ENCODE results near the gene SREBF1. TPM values are rescaled to one million over a fixed set of nuclear protein-coding genes. Genes with fewer than 3 reads are reported as not detected.
A peak's percentile ranks its signal among the peaks of the same experiment; 100 is the strongest.

The SREBF1 gene
- total and polyA plus RNA-seq, 2 of the 8 experiments (the other 6 are each of a cell fraction or from before 2014, with no cell fraction given): 28.6 to 70.8 TPM

DNA sequence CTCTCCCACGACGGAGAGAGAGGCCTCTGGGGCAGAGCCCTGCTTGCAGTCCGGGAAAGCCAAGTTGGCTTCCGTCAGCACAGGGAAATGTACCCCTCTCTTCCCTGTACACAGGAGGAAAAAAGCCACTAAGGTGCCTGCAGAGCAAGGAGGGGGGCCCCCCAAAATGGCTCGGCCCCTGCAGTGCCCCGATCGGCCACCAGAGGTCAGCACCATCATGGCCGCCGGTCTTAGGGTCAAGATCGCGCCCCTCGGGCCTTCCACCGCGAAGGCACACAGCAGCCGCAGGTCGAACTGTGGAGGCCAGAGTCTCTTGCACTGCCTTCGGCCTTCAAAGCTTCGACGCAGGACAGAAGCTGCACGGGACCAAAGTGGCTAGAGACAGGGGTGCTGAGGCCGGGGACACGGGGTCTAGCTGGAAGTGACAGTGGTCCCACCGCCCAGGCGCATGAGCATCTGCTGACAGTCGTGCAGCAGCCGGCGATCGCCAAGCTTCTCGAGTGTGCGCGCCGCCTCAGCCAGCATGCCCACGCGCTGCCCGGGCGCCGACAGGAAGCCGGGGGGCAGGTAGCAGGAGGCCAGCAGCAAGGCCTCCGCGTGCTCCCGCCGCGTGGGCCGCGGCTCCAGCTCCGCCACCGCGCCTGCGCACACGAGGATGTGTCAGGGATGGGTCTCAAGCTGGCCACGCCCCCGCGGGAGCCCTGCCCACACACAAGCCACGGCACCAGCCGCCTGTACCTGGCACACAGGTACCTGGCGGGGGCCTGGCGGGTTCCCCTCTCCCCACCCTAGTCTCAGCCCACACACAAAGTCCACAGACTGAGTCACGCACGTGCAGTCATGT, 24.4 kb downstream of the SREBF1 start (continued):
- TF ChIP-seq, protein P1, sequence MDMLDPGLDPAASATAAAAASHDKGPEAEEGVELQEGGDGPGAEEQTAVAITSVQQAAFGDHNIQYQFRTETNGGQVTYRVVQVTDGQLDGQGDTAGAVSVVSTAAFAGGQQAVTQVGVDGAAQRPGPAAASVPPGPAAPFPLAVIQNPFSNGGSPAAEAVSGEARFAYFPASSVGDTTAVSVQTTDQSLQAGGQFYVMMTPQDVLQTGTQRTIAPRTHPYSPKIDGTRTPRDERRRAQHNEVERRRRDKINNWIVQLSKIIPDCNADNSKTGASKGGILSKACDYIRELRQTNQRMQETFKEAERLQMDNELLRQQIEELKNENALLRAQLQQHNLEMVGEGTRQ (IDR thresholded peaks at IDR 0.05; ENCODE audit: low read length): 0 out of 2 replicates have a peak, but pooled peaks have one; percentile 13
- TF ChIP-seq TEAD4 (IDR thresholded peaks at IDR 0.05; ENCODE audit: low read depth, low read length) (no peak), CHD2 (IDR thresholded peaks at IDR 0.05; ENCODE audit: low read length) (no peak), SP1 (IDR thresholded peaks at IDR 0.05; ENCODE audit: low read depth, low read length) (no peak), CEBPB (IDR thresholded peaks at IDR 0.05; ENCODE audit: low read depth, low read length) (no peak), BACH1 (IDR thresholded peaks at IDR 0.05; ENCODE audit: low read length) (peak; percentile 17; the same call in 1 of the 2 replicates), RFX5 (IDR thresholded peaks at IDR 0.05; ENCODE audit: borderline replicate concordance, low read depth, low read length) (no peak), HDAC2 (IDR thresholded peaks at IDR 0.05; ENCODE audit: borderline replicate concordance in 1 of 2, low read depth in 2 of 2, low read length in 2 of 2) (no peak), RAD21 (IDR thresholded peaks at IDR 0.05 in 1 of 2, conservative IDR thresholded peaks at IDR 0.05 in 1 of 2; ENCODE audit: low read depth in 2 of 2, low read length in 2 of 2) (peak; percentile 86 to 92), POLR2A (IDR thresholded peaks at IDR 0.05; ENCODE audit: control extremely low read depth in 1 of 2, low read depth in 2 of 2, low read length in 2 of 2) (no peak), CBX8 (IDR thresholded peaks at IDR 0.05; ENCODE audit: borderline replicate concordance, low read depth, low read length) (no peak), FOSL1 (IDR thresholded peaks at IDR 0.05; ENCODE audit: insufficient read depth, low read depth, low read length) (no peak), ASH2L (IDR thresholded peaks at IDR 0.05; ENCODE audit: low read length) (peak; percentile 8)
- TF ChIP-seq, protein P2, sequence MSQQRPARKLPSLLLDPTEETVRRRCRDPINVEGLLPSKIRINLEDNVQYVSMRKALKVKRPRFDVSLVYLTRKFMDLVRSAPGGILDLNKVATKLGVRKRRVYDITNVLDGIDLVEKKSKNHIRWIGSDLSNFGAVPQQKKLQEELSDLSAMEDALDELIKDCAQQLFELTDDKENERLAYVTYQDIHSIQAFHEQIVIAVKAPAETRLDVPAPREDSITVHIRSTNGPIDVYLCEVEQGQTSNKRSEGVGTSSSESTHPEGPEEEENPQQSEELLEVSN (IDR thresholded peaks at IDR 0.05): peak; percentile 45; the same call in 1 of the 2 replicates
- TF ChIP-seq, protein P3, sequence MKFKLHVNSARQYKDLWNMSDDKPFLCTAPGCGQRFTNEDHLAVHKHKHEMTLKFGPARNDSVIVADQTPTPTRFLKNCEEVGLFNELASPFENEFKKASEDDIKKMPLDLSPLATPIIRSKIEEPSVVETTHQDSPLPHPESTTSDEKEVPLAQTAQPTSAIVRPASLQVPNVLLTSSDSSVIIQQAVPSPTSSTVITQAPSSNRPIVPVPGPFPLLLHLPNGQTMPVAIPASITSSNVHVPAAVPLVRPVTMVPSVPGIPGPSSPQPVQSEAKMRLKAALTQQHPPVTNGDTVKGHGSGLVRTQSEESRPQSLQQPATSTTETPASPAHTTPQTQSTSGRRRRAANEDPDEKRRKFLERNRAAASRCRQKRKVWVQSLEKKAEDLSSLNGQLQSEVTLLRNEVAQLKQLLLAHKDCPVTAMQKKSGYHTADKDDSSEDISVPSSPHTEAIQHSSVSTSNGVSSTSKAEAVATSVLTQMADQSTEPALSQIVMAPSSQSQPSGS (IDR thresholded peaks at IDR 0.05; ENCODE audit: low read length): no peak
- TF ChIP-seq, protein P4, sequence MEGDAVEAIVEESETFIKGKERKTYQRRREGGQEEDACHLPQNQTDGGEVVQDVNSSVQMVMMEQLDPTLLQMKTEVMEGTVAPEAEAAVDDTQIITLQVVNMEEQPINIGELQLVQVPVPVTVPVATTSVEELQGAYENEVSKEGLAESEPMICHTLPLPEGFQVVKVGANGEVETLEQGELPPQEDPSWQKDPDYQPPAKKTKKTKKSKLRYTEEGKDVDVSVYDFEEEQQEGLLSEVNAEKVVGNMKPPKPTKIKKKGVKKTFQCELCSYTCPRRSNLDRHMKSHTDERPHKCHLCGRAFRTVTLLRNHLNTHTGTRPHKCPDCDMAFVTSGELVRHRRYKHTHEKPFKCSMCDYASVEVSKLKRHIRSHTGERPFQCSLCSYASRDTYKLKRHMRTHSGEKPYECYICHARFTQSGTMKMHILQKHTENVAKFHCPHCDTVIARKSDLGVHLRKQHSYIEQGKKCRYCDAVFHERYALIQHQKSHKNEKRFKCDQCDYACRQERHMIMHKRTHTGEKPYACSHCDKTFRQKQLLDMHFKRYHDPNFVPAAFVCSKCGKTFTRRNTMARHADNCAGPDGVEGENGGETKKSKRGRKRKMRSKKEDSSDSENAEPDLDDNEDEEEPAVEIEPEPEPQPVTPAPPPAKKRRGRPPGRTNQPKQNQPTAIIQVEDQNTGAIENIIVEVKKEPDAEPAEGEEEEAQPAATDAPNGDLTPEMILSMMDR (IDR thresholded peaks at IDR 0.05; ENCODE audit: control extremely low read depth in 1 of 3, insufficient read depth in 1 of 3, low read depth in 1 of 3, low read length in 3 of 3): peak; percentile 93 to 97 (median 97)
- TF ChIP-seq, protein P5, sequence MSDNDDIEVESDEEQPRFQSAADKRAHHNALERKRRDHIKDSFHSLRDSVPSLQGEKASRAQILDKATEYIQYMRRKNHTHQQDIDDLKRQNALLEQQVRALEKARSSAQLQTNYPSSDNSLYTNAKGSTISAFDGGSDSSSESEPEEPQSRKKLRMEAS (IDR thresholded peaks at IDR 0.05): 0 out of 2 replicates have a peak, but pooled peaks have one; percentile 14
